Brain microvascular endothelial cell (primary cell): Measurements from ENCODE around the gene GDF10.

ENCODE experiments used
- DNase-seq: peaks from one replicate; pipeline ENCODE4 v3.0.0-alpha.2; 2020
- H3K27ac ChIP-seq: fragments of 250-450 bp; sonication (Bioruptor Pico); 2 replicates; pipeline ENCODE4 v1.5.1; 2020; ENCODE audit warnings: mild to moderate bottlenecking, moderate library complexity
- H3K27me3 ChIP-seq: fragments of 250-450 bp; sonication (Bioruptor Pico); replicated peaks from 2 replicates; pipeline ENCODE4 v1.5.1; 2020; ENCODE audit warnings: mild to moderate bottlenecking
- H3K36me3 ChIP-seq: fragments of 250-450 bp; sonication (Bioruptor Pico); replicated peaks from 2 replicates; pipeline ENCODE4 v1.5.1; 2020; ENCODE audit warnings: mild to moderate bottlenecking
- H3K4me3 ChIP-seq: 2 replicates; pipeline ENCODE4 v1.5.1; 2011; ENCODE audit warnings: low read depth, mild to moderate bottlenecking, control low read depth, low read length, moderate library complexity
- CTCF ChIP-seq: IDR thresholded peaks from 2 replicates; pipeline ENCODE4 v1.5.1; 2011; ENCODE audit warnings: low read depth, mild to moderate bottlenecking, moderate library complexity, low read length, control low read depth, inconsistent platforms; ENCODE audit errors: missing control alignments
- in situ Hi-C: cut with HindIII; loops from 2 replicates; pipeline ENCODE4 v1.10.0; 2017; ENCODE audit warnings: low sequenced_read_pairs, low pct_ligation_motif_present

The GDF10 gene

GRCh38 chr10:47286116-47286505, 13.9 kb upstream of the GDF10 start:
- in situ Hi-C loops = no loop called here
- TF ChIP-seq CTCF = no peak
- H3K27me3 ChIP-seq = no peaks in the 10 kb centered on the region
- H3K27ac ChIP-seq = no peak overlapping the region
- no peaks in the 10 kb centered on the region for H3K36me3 ChIP-seq
- DNase-seq = no peak
- no peak overlapping the region for H3K4me3 ChIP-seq

- no peaks in the 10 kb centered on the region for H3K27me3 ChIP-seq
- in situ Hi-C loops = no loop called here
- TF ChIP-seq CTCF = no peak
Observed at GRCh38 chr10:47286591-47287315, 13.2 kb upstream of the GDF10 start.

GRCh38 chr10:47287365-47287802, 12.6 kb upstream of the GDF10 start:
- no peak for TF ChIP-seq CTCF
- Histone ChIP-seq H3K27me3 (no peaks in the 10 kb centered on the region), H3K36me3 (no peaks in the 10 kb centered on the region), H3K27ac (no peak overlapping the region), H3K4me3 (no peak overlapping the region)
- no peak for DNase-seq
- in situ Hi-C loops = no loop called here

More at GRCh38 chr10:47286591-47287315, 13.2 kb upstream of the GDF10 start:
- no peak overlapping the region for H3K27ac ChIP-seq
- H3K4me3 ChIP-seq = no peak overlapping the region
- H3K36me3 ChIP-seq = no peaks in the 10 kb centered on the region
- no peak for DNase-seq

GRCh38 chr10:47287805-47288204, 12.2 kb upstream of the GDF10 start:
- Histone ChIP-seq H3K27ac (no peak overlapping the region), H3K27me3 (no peaks in the 10 kb centered on the region), H3K36me3 (no peaks in the 10 kb centered on the region), H3K4me3 (no peak overlapping the region)
- TF ChIP-seq CTCF = no peak
- DNase-seq = no peak
- in situ Hi-C loops = no loop called here

GRCh38 chr10:47288236-47288635, 11.8 kb upstream of the GDF10 start:
- DNase-seq = no peak
- no peak for TF ChIP-seq CTCF
- in situ Hi-C loops = no loop called here
- no peak overlapping the region for H3K4me3 ChIP-seq
- no peak overlapping the region for H3K27ac ChIP-seq
- no peaks in the 10 kb centered on the region for H3K36me3 ChIP-seq
- no peaks in the 10 kb centered on the region for H3K27me3 ChIP-seq

- Histone ChIP-seq H3K27ac (no peak overlapping the region), H3K4me3 (no peak overlapping the region), H3K27me3 (no peaks in the 10 kb centered on the region), H3K36me3 (no peaks in the 10 kb centered on the region)
- DNase-seq = no peak
- TF ChIP-seq CTCF = no peak
- in situ Hi-C loops = no loop called here
Observed at GRCh38 chr10:47288916-47289495, 11.0 kb upstream of the GDF10 start.
